Dermis microvascular lymphatic vessel endothelial cell (primary cell): ENCODE measurements around the gene SUB1. TPM values are rescaled to one million over a fixed set of nuclear protein-coding genes. Genes with fewer than 3 reads are reported as not detected.
A peak's percentile ranks its signal among the peaks of the same experiment; 100 is the strongest.
"Not testable (repeated sequence)": the region's sequence is repeated elsewhere in the genome, so short reads cannot be mapped to it uniquely, and the experiment has no call there.

Experiments used
- DNase-seq, 2 donors: peaks; one replicate each; pipeline versions ENCODE4 v3.0.0 to v3.0.0-alpha.2; 2010; ENCODE audit warnings: low read depth in 2 of 2
- total RNA-seq: library from RNA; depleted of rRNA; stranded (reverse); fragments of >200 nt; gene quantifications from 2 replicates; pipeline ENCODE4 v1.2.1, GENCODE V29; 2014

SUB1 gene
- total RNA-seq, 1 donor from 2014 or later, result 74.2 TPM

- no peak for DNase-seq
Measured at GRCh38 chr5:32598997-32599549, 13.7 kb downstream of the SUB1 start.

DNA sequence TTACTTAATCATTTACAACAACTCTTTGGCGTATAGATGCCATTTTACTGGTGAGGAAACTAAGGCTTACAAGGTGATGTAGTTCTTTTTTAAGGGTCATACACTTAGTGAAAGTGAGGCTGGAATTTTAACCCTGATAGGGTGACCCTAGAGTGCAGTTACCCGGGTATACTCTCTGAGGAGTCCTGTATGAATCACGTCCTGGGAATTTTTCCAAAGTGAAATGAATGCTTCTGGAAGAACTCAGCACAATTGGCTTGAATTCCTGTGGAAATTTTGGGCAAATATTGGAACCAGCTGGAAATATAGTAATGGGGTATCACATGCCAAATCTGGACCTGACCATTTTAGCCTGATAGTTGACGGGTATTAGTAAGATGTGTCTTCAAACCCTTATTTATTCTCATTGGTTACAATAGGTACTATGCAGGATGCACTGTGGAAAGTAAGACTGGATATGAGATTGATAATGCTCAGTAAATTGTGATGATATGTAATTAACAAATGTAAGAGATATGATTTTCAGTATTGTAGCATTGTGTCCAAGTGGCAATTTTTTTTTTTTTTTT lies 14.8 kb downstream of the SUB1 start:
- DNase-seq, result peak in 1 of 2 donors; percentile 69

- DNase-seq, result no peak
Measured at GRCh38 chr5:32601623-32602295, 16.4 kb downstream of the SUB1 start.

GRCh38 chr5:32602906-32603305 lies 17.5 kb downstream of the SUB1 start:
- no peak for DNase-seq

DNA sequence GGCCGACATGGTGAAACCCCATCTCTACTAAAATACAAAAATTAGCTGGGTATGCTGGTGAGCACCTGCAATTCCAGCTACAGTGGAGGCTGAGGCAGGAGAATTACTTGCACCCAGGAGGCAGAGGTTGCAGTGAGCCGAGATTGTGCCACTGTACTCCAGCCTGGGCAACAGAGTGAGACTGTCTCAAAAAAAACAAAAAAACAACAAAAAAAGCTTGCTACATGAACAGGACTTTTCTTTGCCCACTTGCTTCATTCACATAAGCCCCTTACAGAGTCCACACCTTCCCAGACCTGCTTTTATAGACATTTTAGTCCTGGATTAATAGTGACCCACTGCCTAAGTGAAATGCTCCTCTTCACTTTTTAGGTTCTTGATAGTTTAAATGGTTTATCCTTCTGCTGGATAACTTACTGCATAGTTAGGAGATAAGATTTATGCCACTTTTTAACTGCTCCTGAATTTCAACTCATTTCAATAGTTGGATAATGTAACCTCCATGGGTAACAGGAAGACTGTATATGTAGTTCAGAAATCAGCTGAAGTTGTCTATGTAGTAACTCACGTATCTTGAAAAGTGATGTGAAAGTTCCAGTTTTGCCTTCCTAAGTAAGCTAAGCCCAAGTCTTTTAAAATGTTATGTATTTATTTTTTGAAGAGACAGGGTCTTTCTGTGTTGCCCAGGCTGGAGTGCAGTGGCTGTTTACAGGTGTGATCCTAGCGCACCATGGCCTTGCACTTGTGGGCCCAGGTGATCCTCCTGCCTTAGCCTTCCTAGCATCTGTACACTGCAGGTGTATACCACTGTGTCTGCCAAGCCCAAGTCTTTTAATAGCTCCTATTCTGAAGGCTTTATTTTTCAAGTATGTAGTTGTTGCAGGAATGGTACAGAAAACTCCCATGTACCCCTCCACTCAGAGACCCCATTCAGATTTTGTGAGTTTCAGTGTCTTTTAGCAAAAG lies 19.7 kb downstream of the SUB1 start:
- no peak for DNase-seq

- DNase-seq, result no peak
Measured at GRCh38 chr5:32605766-32606152, 20.4 kb downstream of the SUB1 start.

GRCh38 chr5:32612134-32612888 lies 27.0 kb downstream of the SUB1 start:
- peak in 1 of 2 donors; percentile 16 for DNase-seq

DNA sequence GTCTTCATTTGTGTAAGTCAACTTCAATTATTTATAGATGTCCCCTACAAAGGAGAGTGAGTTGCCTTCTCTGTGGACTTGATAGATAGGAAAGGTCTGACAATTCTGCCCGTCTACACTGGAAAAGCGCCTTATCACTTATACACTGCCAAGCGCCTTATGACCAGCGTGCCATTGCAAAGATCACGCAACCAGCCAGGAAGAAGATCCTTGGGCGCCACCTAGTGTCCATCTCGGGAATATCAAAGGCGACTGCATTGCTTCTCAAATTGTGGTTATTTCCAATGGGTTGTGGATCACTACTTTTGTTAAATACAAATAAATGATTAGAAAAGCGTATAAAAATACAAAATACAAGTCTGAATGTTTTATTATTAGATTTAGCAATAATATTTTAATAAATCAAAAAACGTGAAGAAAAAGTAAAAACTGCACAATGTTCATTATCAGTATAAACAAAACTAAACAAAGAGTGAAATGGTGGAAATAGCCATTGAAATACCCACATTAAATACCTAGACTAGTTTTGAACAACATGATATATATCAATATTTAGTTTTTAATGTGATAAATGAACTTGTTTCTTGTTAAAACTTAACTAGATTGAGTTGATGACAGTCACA lies 27.8 kb downstream of the SUB1 start:
- DNase-seq, result peak; percentile 57 to 83

- no peak for DNase-seq
Measured at GRCh38 chr5:32615236-32615635, 29.9 kb downstream of the SUB1 start.

- DNase-seq, result no peak
Measured at GRCh38 chr5:32618962-32619361, 33.6 kb downstream of the SUB1 start.

DNA sequence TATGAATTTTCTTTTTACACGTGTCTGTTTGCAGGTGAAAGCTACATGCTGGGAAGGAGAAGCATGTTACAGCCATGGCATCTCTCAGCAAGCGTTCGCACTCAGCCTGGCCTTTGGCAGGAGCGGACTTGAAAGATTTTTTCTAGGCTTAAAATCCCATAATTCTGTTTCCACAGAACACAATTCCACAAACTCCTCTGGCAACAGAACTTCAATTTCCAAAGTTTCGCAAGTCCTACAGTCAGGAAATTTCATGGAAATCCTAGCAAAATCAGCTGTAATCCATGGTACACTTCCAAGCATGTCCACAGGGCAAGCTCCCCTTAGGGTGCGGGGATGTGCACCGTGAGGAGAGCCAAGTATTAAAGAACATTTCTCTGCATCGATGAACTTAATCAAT lies 35.9 kb downstream of the SUB1 start:
- DNase-seq, result no peak

GRCh38 chr5:32625106-32625505 lies 39.7 kb downstream of the SUB1 start:
- no peak for DNase-seq

DNA sequence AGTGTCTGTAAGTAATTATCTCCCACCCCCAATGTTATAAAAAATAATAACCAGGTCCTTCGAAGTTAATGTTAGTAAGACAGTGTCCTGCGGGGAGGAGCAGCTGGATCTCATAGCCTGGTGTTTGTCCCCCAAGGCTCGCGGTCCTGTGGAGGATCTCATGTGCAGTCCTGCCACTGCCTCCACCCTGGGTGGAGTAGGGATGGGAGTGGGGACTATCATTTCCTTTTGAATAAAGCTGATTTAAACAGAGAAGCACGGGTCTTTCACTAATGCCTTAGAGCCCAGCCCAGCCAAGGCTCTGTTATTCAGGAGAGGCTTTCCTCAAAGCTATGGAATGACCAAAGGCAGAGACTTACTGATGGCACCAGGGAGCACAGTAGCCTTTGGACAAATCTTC lies 40.2 kb downstream of the SUB1 start:
- no peak for DNase-seq

DNA sequence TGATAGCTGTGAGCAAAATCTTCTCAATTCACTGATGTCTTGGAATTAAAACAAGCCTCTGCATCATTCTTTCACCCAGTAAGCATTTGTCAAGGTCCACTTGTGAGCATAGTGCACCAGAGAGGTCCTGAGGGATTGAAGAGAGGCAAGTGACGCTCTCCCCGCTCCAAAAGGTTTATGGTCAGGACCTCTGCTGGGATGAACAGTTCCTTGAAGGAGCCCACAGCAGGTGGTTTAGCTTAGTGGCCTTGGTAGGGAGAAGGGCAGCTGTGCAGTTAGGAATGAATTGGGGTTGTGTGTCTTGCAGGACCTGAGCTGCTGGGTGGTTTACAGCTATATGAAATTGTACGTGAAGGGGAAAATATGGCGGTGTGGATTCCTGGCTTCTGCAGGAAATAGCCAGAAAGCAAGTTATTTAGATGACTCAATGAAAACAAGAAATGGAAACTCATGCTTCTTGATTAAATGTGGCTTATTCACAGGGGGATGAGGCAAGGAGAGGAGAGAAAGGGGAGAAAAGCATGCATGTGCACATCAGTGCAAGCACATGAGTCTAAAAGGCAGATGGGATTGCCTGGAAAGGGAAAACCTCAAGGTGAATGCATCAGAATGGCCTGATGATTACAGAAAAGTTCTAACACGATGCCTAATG lies 42.0 kb downstream of the SUB1 start:
- no peak for DNase-seq

DNA sequence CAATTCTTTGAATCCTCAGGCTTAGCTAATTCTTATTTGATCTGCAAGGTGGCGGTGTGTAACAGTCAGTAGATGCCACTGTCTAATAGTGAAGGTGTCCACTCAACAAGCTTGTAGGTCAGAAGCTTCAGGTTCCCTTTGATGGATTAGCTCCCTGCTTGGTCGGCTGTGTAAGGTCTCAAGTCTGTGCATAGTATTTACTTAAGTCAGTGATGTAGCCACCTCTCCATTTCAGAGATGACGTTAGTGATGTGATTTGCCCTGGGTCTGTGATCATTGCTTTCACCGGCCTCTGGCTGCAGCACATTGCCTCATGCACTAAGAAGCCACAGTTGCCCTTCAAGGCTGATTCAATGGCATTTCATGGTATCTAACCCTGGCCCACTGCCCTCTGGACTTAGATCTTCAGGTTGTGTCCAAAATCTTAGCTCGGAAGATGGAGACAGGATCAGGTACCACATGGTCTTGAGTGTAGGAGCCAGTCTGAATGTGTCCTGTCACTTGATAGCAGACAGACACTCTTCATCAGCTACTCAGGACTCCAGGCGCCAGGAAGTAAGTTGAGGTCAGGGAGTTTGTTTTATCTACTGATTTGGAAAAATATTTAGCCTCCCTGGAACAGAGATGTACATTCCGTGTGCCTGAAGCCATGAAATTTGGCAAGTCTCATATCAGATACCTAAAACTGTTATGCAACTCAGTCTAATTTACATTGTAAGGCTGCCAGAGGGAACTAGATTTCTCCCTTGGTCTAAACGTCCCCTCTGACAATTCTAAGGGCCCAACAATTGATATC lies 42.9 kb downstream of the SUB1 start:
- DNase-seq, result no peak

GRCh38 chr5:32630867-32631491 lies 45.6 kb downstream of the SUB1 start:
- DNase-seq, result no peak

DNA sequence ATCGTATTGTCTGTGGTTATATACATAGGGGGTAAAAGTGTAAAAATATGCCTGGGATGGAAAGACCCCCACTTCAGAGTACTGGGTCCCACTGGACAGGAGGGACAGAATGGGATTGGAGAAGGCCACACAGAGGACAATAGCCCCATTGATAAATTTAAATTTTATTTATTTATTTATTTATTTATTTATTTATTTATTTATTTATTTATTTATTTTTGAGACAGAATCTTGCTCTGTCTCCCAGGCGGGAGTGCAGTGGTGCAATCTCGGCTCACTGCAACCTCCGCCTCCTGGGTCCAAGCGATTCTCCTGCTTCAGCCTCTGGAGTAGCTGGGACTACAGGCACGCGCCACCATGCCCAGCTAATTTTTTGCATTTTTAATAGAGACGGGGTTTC lies 47.7 kb downstream of the SUB1 start:
- DNase-seq, result not testable (repeated sequence)

DNA sequence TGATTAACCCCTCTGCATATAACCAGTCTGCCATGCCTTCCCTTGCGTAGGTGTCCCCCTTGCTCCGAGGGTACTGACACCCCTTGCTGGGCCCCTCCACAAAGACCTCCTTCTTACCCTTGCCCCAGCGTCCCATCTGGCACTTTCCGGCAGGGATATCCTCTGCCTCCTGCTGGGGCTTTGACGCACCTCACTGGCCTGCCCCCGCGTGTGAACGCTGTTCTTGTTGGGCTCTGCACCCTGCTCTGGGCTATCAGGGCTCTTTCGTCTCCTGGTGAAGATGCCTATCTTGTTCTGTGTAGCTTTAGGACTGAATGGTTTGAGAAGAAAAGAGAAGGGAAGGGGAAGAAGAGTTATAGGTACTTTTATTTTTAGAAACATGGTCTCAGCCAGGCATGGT lies 53.0 kb downstream of the SUB1 start:
- no peak for DNase-seq

- DNase-seq, result no peak
Measured at GRCh38 chr5:32639943-32640342, 54.6 kb downstream of the SUB1 start.
